Adrenal gland (tissue), 12 donors: ENCODE data around the gene CDC42BPG. TPM values are rescaled to one million over a fixed set of nuclear protein-coding genes. Genes with fewer than 3 reads are reported as not detected.
A peak's percentile ranks its signal among the peaks of the same experiment; 100 is the strongest.

Experiments used
- DNase-seq, 7 donors: peaks; one replicate each; pipeline ENCODE4 v3.0.0-alpha.2; 2019 to 2020
- H3K27ac ChIP-seq, 5 donors: fragments of 200-600 bp; sonication (generic) in 4 of 5; 1 replicate in 3 of 5; 2 replicates in 2 of 5; pipeline versions ENCODE4 v1.5.1 to v1.8.0; 2016 to 2020; ENCODE audit warnings: mild to moderate bottlenecking in 1 of 5
- H3K27me3 ChIP-seq: fragments of 200-600 bp; 2 replicates; pipeline ENCODE4 v1.8.0; 2021
- H3K36me3 ChIP-seq, 2 donors: fragments of 200-600 bp; replicated peaks in 1 of 2; 1 replicate in 1 of 2; 2 replicates in 1 of 2; pipeline versions ENCODE4 v1.5.1 to v1.8.0; 2018 to 2022
- H3K4me1 ChIP-seq, 2 donors: fragments of 200-600 bp; replicated peaks in 1 of 2; 1 replicate in 1 of 2; 2 replicates in 1 of 2; pipeline versions ENCODE4 v1.5.1 to v1.8.0; 2018 to 2021
- H3K4me3 ChIP-seq, 4 donors: fragments of 200-600 bp; sonication (generic) in 3 of 4; one replicate each; pipeline ENCODE4 v1.5.1; 2016 to 2018
- H3K9me3 ChIP-seq, 3 donors: fragments of 200-600 bp; sonication (generic) in 1 of 3; replicated peaks in 1 of 3; 1 replicate in 2 of 3; 2 replicates in 1 of 3; pipeline versions ENCODE4 v1.5.1 to v1.8.0; 2016 to 2021
- CTCF ChIP-seq, 6 experiments: fragments of 450-650 bp in 4 of 6; fragments of 200-600 bp in 2 of 6; sonication (generic) in 1 of 6; IDR thresholded peaks; 1 replicate in 5 of 6; 2 replicates in 1 of 6; pipeline versions ENCODE4 v1.5.1 to v1.8.0; 2016 to 2021; ENCODE audit warnings: antibody characterized with exemption in 6 of 6, mild to moderate bottlenecking in 2 of 6, moderate library complexity in 1 of 6
- POLR2A ChIP-seq, 2 donors: fragments of 450-650 bp; IDR thresholded peaks; one replicate each; pipeline ENCODE4 v1.6.1; 2017; ENCODE audit warnings: antibody characterized with exemption in 2 of 2, mild to moderate bottlenecking in 2 of 2, moderate library complexity in 1 of 2
- WGBS, 4 donors: extraction: QIAGEN DNeasy Blood & Tissue Kit in 2 of 4; methylation state at CpG; one replicate each; pipeline versions ENCODE4 v1.1.5 to v1.1.7; 2013 to 2017; 5-methylcytosine and 5-hydroxymethylcytosine counted together
- intact Hi-C, 2 donors: fragments of 100-400 bp; cut with DNase I; formaldehyde crosslinking; loops; one replicate each; pipeline versions ENCODE4 v1.14.1 to v1.15.0; 2022 to 2023
- polyA plus RNA-seq, 3 donors: library from polyadenylated mRNA; stranded (reverse); fragments of 200-250 nt in 2 of 3; fragments of 350-450 nt in 1 of 3; fragmentation: Illumina TruSeq in 1 of 3; extraction: RNeasy Lipid Tissue Mini Kit (QIAGEN cat#74804) in 1 of 3; gene quantifications; one replicate each; pipeline ENCODE4 v1.2.3, GENCODE V29; 2013 to 2014
- total RNA-seq, 9 donors: library from RNA; depleted of rRNA in 4 of 9; stranded (reverse); fragments of >200 nt in 4 of 9; fragments of 120-200 nt in 1 of 9; fragmentation: NEBNext Ultra II Directional in 1 of 9; extraction: Animal tissue kit (Norgen Biotek cat#: 25700) in 1 of 9; gene quantifications; one replicate each; pipeline versions ENCODE4 v1.1.0 to v1.2.4, GENCODE V29; 2013 to 2023
- donor health status: healthy with polysubstance abuse.
- donor health status: Bipolar disorder and iron deficiency.
- donor health status: DM: yes; HTN: yes; CAD: no.
- donor health status: DM: no; HTN: no; CAD: no.
- donor health status: DM: no; HTN: no; CAD: no.
- donor health status: DM: yes; HTN: yes; CAD: no.

The CDC42BPG gene
- total and polyA plus RNA-seq, 12 donors: 3.1 to 12.9 (median 6.7) TPM

- TF ChIP-seq POLR2A (IDR thresholded peaks at IDR 0.05): no peak
- no peak for TF ChIP-seq CTCF (IDR thresholded peaks at IDR 0.05)
- Histone ChIP-seq H3K27ac (no peak overlapping the region), H3K9me3 (no peaks in the 10 kb centered on the region), H3K4me1 (peaks cover 4 to 12% of the 10 kb centered on the region in 2 donors), H3K4me3 (no peak overlapping the region), H3K27me3 (no peaks in the 10 kb centered on the region), H3K36me3 (no peaks in the 10 kb centered on the region)
- no peak for DNase-seq
- WGBS, 4 donors: 50 to 64% (median 56%) methylated on average over 7 to 9 of the region's 9 CpGs
- intact Hi-C loops: no loop called here
Measured at GRCh38 chr11:64888729-64889511, 44.5 kb upstream of the CDC42BPG start.

- Histone ChIP-seq H3K27ac (no peak overlapping the region), H3K9me3 (no peaks in the 10 kb centered on the region), H3K27me3 (no peaks in the 10 kb centered on the region), H3K4me3 (peak overlapping the region in 1 of 4 donors; percentile 34), H3K36me3 (no peaks in the 10 kb centered on the region), H3K4me1 (peaks cover 4 to 11% of the 10 kb centered on the region in 2 donors)
- DNase-seq: no peak
- TF ChIP-seq CTCF (IDR thresholded peaks at IDR 0.05) (no peak), POLR2A (IDR thresholded peaks at IDR 0.05) (no peak)
- WGBS, 4 donors: 57 to 74% (median 63%) methylated on average over 5 to 8 of the region's 8 CpGs
- intact Hi-C loops: no loop called here
Measured at GRCh38 chr11:64888406-64888728, 43.9 kb upstream of the CDC42BPG start.

GRCh38 chr11:64887757-64888405 is 43.4 kb upstream of the CDC42BPG start:
- intact Hi-C loops: no loop called here
- peak; percentile 67 to 86 (median 79) for DNase-seq
- H3K27ac ChIP-seq: peak overlapping the region in 1 of 5 donors; percentile 48

More at GRCh38 chr11:64887757-64888405, 43.4 kb upstream of the CDC42BPG start:
- 7 to 22% (median 12%) methylated on average over 15 to 33 of the region's 34 CpGs for WGBS, 4 donors
- Histone ChIP-seq H3K9me3 (no peaks in the 10 kb centered on the region), H3K4me3 (peak overlapping the region in 1 of 4 donors; percentile 34), H3K4me1 (peaks cover 4 to 11% of the 10 kb centered on the region in 2 donors), H3K36me3 (no peaks in the 10 kb centered on the region), H3K27me3 (no peaks in the 10 kb centered on the region)
- TF ChIP-seq POLR2A (IDR thresholded peaks at IDR 0.05) (no peak), CTCF (IDR thresholded peaks at IDR 0.05) (peak; percentile 86 to 99 (median 94))
